ENCODE measurements around the gene UBAP1L. TPM values are rescaled to one million over a fixed set of nuclear protein-coding genes. Genes with fewer than 3 reads are reported as not detected.

The UBAP1L gene
- 22.0 TPM for total RNA-seq

GRCh38 chr15:65115086-65115485 is at the start of gene UBAP1L:
Gene UBAP1L (minus strand): TSS chr15:65115200. CDS start chr15:65106215, 8,985 bp downstream.

GRCh38 chr15:65133548-65134200 is 18.7 kb upstream of the UBAP1L start, which contains the start of gene PDCD7:
Gene PDCD7 (minus strand): TSS chr15:65133808. CDS start chr15:65133781, 27 bp downstream.

GRCh38 chr15:65076486-65077290 is 38.3 kb downstream of the UBAP1L start, which contains the start of gene KBTBD13:
Gene KBTBD13 (plus strand): TSS chr15:65076746. CDS start chr15:65076816, 70 bp downstream.

GRCh38 chr15:65067645-65068402 is 47.2 kb downstream of the UBAP1L start, which contains the start of gene RASL12:
Gene RASL12 (minus strand): TSS chr15:65067991. CDS start chr15:65067835, 156 bp downstream.

GRCh38 chr15:65044724-65045481 is 70.1 kb downstream of the UBAP1L start, which contains the start of gene SLC51B:
Gene SLC51B (plus strand): TSS chr15:65045387. CDS start chr15:65050005, 4,618 bp downstream.

Other genes starting within 250 kb of the UBAP1L start
- gene ANKDD1A, start 203.3 kb downstream of the UBAP1L start, total RNA-seq, result 10.4 TPM
- 77.7 TPM for gene SPG21, start 125.3 kb downstream of the UBAP1L start, total RNA-seq
- gene MTFMT, start 85.6 kb downstream of the UBAP1L start, total RNA-seq, result 23.9 TPM
- 0.60 TPM for gene SLC51B, start 69.8 kb downstream of the UBAP1L start, total RNA-seq
- 18.6 TPM for gene RASL12, start 47.2 kb downstream of the UBAP1L start, total RNA-seq
- not detected for gene KBTBD13, start 38.5 kb downstream of the UBAP1L start, total RNA-seq
- 27.2 TPM for gene PDCD7, start 18.6 kb upstream of the UBAP1L start, total RNA-seq
- 100 TPM for gene CLPX, start 70.1 kb upstream of the UBAP1L start, total RNA-seq
- 9.2 TPM for gene CILP, start 96.3 kb upstream of the UBAP1L start, total RNA-seq
- gene PARP16, start 171.7 kb upstream of the UBAP1L start, total RNA-seq, result 12.1 TPM
- gene RNU5A-1, start 180.9 kb upstream of the UBAP1L start, total RNA-seq, result not detected
- not detected for gene RNU5B-1, start 189.5 kb upstream of the UBAP1L start, total RNA-seq

All from camera-type eye (tissue), 1 donor.